ENCODE measurements around the gene RELCH. TPM values are rescaled to one million over a fixed set of nuclear protein-coding genes. Genes with fewer than 3 reads are reported as not detected.

RELCH gene
- total and polyA plus RNA-seq, 4 donors, result 11.6 to 69.2 (median 22.3) TPM

- Histone ChIP-seq H3K4me1 (ENCODE audit: control insufficient read depth in 5 of 5, insufficient read depth in 5 of 5, low read length in 5 of 5) (peaks cover 0 to 6% (median 0%) of the 10 kb centered on the region in 5 donors), H3K4me3 (no peak overlapping the region), H3K9me3 (ENCODE audit: control insufficient read depth in 4 of 4, insufficient read depth in 3 of 4, low read length in 3 of 4) (no peaks in the 10 kb centered on the region), H3K27ac (ENCODE audit: low read depth in 1 of 2, low read length in 1 of 2) (no peak overlapping the region), H3K9ac (ENCODE audit: insufficient read depth in 1 of 2, low read length in 2 of 2) (no peak overlapping the region), H3K27me3 (ENCODE audit: control insufficient read depth in 3 of 3, insufficient read depth in 3 of 3, low read length in 2 of 3) (no peaks in the 10 kb centered on the region), H3K36me3 (ENCODE audit: control insufficient read depth in 4 of 4, insufficient read depth in 4 of 4, low read length in 4 of 4) (no peaks in the 10 kb centered on the region)
- DNase-seq (no peak), ATAC-seq (ENCODE audit: insufficient read depth, low FRiP score) (no peak)
- TF ChIP-seq, protein P1, sequence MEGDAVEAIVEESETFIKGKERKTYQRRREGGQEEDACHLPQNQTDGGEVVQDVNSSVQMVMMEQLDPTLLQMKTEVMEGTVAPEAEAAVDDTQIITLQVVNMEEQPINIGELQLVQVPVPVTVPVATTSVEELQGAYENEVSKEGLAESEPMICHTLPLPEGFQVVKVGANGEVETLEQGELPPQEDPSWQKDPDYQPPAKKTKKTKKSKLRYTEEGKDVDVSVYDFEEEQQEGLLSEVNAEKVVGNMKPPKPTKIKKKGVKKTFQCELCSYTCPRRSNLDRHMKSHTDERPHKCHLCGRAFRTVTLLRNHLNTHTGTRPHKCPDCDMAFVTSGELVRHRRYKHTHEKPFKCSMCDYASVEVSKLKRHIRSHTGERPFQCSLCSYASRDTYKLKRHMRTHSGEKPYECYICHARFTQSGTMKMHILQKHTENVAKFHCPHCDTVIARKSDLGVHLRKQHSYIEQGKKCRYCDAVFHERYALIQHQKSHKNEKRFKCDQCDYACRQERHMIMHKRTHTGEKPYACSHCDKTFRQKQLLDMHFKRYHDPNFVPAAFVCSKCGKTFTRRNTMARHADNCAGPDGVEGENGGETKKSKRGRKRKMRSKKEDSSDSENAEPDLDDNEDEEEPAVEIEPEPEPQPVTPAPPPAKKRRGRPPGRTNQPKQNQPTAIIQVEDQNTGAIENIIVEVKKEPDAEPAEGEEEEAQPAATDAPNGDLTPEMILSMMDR (IDR thresholded peaks at IDR 0.05; ENCODE audit: control extremely low read depth, extremely low read depth), result no peak
These were observed 9.9 kb downstream of the RELCH start for GRCh38 chr18:62196980-62197379.

GRCh38 chr18:62198259-62198658 is 11.2 kb downstream of the RELCH start:
- no peak overlapping the region for H3K4me3 ChIP-seq
- H3K9me3 ChIP-seq (ENCODE audit: control insufficient read depth in 4 of 4, insufficient read depth in 3 of 4, low read length in 3 of 4), result no peaks in the 10 kb centered on the region
- TF ChIP-seq, protein P1 (IDR thresholded peaks at IDR 0.05; ENCODE audit: control extremely low read depth, extremely low read depth), result no peak
- peaks cover 0 to 6% (median 0%) of the 10 kb centered on the region in 5 donors for H3K4me1 ChIP-seq (ENCODE audit: control insufficient read depth in 5 of 5, insufficient read depth in 5 of 5, low read length in 5 of 5)
- DNase-seq (no peak), ATAC-seq (ENCODE audit: insufficient read depth, low FRiP score) (no peak)
- H3K9ac ChIP-seq (ENCODE audit: insufficient read depth in 1 of 2, low read length in 2 of 2), result no peak overlapping the region
- H3K27ac ChIP-seq (ENCODE audit: low read depth in 1 of 2, low read length in 1 of 2), result no peak overlapping the region
- no peaks in the 10 kb centered on the region for H3K36me3 ChIP-seq (ENCODE audit: control insufficient read depth in 4 of 4, insufficient read depth in 4 of 4, low read length in 4 of 4)
- 21 to 39% methylated on average over 2 of the region's 2 CpGs for WGBS, 2 donors
- H3K27me3 ChIP-seq (ENCODE audit: control insufficient read depth in 3 of 3, insufficient read depth in 3 of 3, low read length in 2 of 3), result no peaks in the 10 kb centered on the region

DNA sequence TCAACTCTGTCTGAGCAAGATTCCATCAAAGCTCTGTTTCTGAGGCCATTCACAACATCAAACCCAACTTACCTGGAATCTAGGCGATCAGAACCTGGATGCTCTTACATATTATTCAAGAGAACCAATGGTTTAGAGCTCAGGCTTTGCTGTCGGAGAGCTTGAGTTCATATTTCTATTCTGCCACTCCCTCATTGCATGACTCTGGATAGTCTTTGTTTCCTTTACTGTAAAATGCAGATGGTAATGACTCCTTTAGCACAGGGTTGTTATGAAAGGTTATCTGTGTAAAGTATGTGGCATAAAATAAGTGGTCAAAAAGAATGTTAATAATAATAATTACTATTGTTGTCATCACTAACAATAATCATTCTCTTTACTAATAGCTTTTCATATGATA is 12.6 kb downstream of the RELCH start:
- H3K9me3 ChIP-seq (ENCODE audit: control insufficient read depth in 4 of 4, insufficient read depth in 3 of 4, low read length in 3 of 4), result no peaks in the 10 kb centered on the region
- H3K36me3 ChIP-seq (ENCODE audit: control insufficient read depth in 4 of 4, insufficient read depth in 4 of 4, low read length in 4 of 4), result no peaks in the 10 kb centered on the region
- ATAC-seq (ENCODE audit: insufficient read depth, low FRiP score), result no peak
- WGBS, 2 donors, result 84 to 95% methylated on average over 2 of the region's 2 CpGs
- H3K4me1 ChIP-seq (ENCODE audit: control insufficient read depth in 5 of 5, insufficient read depth in 5 of 5, low read length in 5 of 5), result peaks cover 0 to 6% (median 0%) of the 10 kb centered on the region in 5 donors
- DNase-seq, result no peak
- H3K27ac ChIP-seq (ENCODE audit: low read depth in 1 of 2, low read length in 1 of 2), result no peak overlapping the region
- H3K9ac ChIP-seq (ENCODE audit: insufficient read depth in 1 of 2, low read length in 2 of 2), result no peak overlapping the region
- H3K4me3 ChIP-seq, result no peak overlapping the region
- H3K27me3 ChIP-seq (ENCODE audit: control insufficient read depth in 3 of 3, insufficient read depth in 3 of 3, low read length in 2 of 3), result no peaks in the 10 kb centered on the region
- TF ChIP-seq, protein P1 (IDR thresholded peaks at IDR 0.05; ENCODE audit: control extremely low read depth, extremely low read depth), result no peak
